ENCODE data around the gene ZEB2.

DNA sequence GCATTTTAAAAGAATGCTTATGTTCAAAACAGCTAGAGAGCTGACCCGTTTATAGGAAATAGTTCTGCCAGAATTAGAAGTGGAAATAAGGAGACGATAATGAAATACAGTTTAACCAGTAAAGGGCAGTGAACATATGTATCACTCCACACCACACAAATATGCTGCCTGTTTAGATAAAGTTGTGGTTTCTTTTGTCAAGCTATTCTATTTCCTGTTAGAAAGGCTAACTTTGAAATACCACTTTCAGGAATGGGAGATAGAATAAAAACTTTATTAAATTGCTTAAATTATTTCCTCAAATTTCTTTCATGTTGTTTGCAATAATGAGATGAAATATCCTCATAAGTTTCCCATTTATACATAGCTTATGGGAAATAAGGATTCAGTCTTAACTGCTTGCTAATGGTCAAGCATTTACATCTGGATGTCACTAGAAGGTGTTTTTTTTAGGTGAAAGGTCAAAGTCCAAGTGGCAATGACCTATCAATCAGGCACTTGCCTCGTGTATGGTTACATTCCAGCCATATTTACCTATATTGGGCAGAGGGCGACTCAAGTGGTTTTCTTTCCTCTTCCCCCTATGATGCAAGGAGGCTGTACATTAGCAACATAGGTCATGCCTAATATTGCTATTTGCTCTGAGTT, 148.9 kb downstream of the ZEB2 start:
- TF ChIP-seq POLR2A (IDR thresholded peaks at IDR 0.05) (no peak), POLR2AphosphoS5 (IDR thresholded peaks at IDR 0.05) (no peak)

Measured in transverse colon (tissue), 3 donors.